GM13977 (cell line): Measurements from ENCODE around the gene PXT1.
A peak's percentile ranks its signal among the peaks of the same experiment; 100 is the strongest.

Experiments used
- DNase-seq: peaks from one replicate; pipeline ENCODE4 v3.0.0; 2012; ENCODE audit warnings: low spot score
- in situ Hi-C: fragments of 300-500 bp; cut with MboI; formaldehyde crosslinking; loops from one replicate; pipeline ENCODE4 v1.12.0; 2022; ENCODE audit warnings: low sequenced_read_pairs, low pct_unique_long_range_greater_than_20kb, mixed read lengths, inconsistent platforms; ENCODE audit not compliant: unreplicated experiment
- TF ChIP-seq, protein P1 (sequence below): IDR thresholded peaks from 2 replicates; pipeline ENCODE4 v1.5.1; 2012; ENCODE audit warnings: mild to moderate bottlenecking, control low read depth; ENCODE audit not compliant: insufficient read depth; ENCODE audit errors: extremely low read depth, missing control alignments

Gene PXT1

DNA sequence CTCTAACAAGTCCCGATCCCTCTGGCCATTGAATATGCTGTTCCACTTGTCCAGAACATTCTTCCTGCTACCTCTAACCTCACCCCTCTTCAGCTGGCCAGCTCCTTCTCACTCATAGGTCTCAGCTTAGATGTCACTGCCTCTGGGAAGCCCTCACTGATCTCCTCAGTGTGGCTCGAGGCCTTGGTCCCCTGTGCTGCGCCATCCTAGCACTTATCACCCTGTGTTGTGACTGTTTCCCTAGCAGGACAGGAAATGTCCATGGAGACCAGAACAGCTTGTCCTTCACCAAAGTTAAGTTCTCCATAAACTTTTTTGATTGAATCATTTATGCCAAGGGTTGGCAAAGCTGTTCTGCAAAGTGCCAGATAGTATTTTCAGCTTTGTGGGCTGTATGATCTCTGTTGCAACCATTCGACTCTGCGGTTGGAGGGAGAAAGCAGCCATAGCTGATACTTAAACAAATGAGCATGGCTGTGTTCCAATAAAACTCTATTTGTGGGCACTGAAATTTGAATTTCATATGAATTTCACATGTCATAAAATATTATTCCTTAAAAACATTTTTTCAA is 99.5 kb downstream of the PXT1 start:
- TF ChIP-seq, protein P1, sequence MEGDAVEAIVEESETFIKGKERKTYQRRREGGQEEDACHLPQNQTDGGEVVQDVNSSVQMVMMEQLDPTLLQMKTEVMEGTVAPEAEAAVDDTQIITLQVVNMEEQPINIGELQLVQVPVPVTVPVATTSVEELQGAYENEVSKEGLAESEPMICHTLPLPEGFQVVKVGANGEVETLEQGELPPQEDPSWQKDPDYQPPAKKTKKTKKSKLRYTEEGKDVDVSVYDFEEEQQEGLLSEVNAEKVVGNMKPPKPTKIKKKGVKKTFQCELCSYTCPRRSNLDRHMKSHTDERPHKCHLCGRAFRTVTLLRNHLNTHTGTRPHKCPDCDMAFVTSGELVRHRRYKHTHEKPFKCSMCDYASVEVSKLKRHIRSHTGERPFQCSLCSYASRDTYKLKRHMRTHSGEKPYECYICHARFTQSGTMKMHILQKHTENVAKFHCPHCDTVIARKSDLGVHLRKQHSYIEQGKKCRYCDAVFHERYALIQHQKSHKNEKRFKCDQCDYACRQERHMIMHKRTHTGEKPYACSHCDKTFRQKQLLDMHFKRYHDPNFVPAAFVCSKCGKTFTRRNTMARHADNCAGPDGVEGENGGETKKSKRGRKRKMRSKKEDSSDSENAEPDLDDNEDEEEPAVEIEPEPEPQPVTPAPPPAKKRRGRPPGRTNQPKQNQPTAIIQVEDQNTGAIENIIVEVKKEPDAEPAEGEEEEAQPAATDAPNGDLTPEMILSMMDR: no peak

GRCh38 chr6:36340618-36341454 is 101.8 kb downstream of the PXT1 start:
- in situ Hi-C loops: loop anchor here (10.0 kb wide), 1 partner anchor 216 kb away; no protein-coding TSS in a partner anchor
- TF ChIP-seq, protein P1: peak; percentile 94
- DNase-seq: peak; percentile 78

More for the DNA sequence above, 99.5 kb downstream of the PXT1 start:
- in situ Hi-C loops: loop anchor here (10.0 kb wide), 1 partner anchor 218 kb away; no protein-coding TSS in a partner anchor
- DNase-seq: no peak
